ENCODE results near the gene CGN. TPM values are rescaled to one million over a fixed set of nuclear protein-coding genes. Genes with fewer than 3 reads are reported as not detected.

The CGN gene
- total and polyA plus RNA-seq, 2 of the 13 experiments (the other 11 are each of a cell fraction or from before 2014, with no cell fraction given), result 0.75 to 0.81 TPM

GRCh38 chr1:151511636-151512215 is 539 bp downstream of the CGN start (continued):
- TF ChIP-seq UBTF (CRISPR knock-in tag; IDR thresholded peaks at IDR 0.05) (0 out of 2 replicates have a peak, but pooled peaks have one; percentile 9), KAT2B (IDR thresholded peaks at IDR 0.05; ENCODE audit: borderline replicate concordance, low read depth, low read length) (no peak), SAP130 (CRISPR knock-in tag; IDR thresholded peaks at IDR 0.05; ENCODE audit: low read depth) (0 out of 2 replicates have a peak, but pooled peaks have one; percentile 6), NR3C1 (CRISPR knock-in tag; IDR thresholded peaks at IDR 0.05) (no peak), KMT2B (CRISPR knock-in tag; IDR thresholded peaks at IDR 0.05) (0 out of 2 replicates have a peak, but pooled peaks have one; percentile 19), ZBTB42 (CRISPR knock-in tag; IDR thresholded peaks at IDR 0.05) (0 out of 2 replicates have a peak, but pooled peaks have one; percentile 25), HIVEP1 (CRISPR knock-in tag; IDR thresholded peaks at IDR 0.05) (0 out of 2 replicates have a peak, but pooled peaks have one; percentile 17)
- TF ChIP-seq, protein P1, sequence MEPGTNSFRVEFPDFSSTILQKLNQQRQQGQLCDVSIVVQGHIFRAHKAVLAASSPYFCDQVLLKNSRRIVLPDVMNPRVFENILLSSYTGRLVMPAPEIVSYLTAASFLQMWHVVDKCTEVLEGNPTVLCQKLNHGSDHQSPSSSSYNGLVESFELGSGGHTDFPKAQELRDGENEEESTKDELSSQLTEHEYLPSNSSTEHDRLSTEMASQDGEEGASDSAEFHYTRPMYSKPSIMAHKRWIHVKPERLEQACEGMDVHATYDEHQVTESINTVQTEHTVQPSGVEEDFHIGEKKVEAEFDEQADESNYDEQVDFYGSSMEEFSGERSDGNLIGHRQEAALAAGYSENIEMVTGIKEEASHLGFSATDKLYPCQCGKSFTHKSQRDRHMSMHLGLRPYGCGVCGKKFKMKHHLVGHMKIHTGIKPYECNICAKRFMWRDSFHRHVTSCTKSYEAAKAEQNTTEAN (CRISPR knock-in tag; conservative IDR thresholded peaks at IDR 0.05), result no peak
- TF ChIP-seq, protein P2, sequence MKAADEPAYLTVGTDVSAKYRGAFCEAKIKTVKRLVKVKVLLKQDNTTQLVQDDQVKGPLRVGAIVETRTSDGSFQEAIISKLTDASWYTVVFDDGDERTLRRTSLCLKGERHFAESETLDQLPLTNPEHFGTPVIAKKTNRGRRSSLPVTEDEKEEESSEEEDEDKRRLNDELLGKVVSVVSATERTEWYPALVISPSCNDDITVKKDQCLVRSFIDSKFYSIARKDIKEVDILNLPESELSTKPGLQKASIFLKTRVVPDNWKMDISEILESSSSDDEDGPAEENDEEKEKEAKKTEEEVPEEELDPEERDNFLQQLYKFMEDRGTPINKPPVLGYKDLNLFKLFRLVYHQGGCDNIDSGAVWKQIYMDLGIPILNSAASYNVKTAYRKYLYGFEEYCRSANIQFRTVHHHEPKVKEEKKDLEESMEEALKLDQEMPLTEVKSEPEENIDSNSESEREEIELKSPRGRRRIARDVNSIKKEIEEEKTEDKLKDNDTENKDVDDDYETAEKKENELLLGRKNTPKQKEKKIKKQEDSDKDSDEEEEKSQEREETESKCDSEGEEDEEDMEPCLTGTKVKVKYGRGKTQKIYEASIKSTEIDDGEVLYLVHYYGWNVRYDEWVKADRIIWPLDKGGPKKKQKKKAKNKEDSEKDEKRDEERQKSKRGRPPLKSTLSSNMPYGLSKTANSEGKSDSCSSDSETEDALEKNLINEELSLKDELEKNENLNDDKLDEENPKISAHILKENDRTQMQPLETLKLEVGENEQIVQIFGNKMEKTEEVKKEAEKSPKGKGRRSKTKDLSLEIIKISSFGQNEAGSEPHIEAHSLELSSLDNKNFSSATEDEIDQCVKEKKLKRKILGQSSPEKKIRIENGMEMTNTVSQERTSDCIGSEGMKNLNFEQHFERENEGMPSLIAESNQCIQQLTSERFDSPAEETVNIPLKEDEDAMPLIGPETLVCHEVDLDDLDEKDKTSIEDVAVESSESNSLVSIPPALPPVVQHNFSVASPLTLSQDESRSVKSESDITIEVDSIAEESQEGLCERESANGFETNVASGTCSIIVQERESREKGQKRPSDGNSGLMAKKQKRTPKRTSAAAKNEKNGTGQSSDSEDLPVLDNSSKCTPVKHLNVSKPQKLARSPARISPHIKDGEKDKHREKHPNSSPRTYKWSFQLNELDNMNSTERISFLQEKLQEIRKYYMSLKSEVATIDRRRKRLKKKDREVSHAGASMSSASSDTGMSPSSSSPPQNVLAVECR (CRISPR knock-in tag; IDR thresholded peaks at IDR 0.05; ENCODE audit: borderline replicate concordance), result 0 out of 2 replicates have a peak, but pooled peaks have one; percentile 7
